Neural progenitor cell (in vitro differentiated cells): ENCODE data around the gene SLC43A2.

Experiments used
- CTCF ChIP-seq: fragments of 200-600 bp; sonication (generic); IDR thresholded peaks from 2 replicates; pipeline ENCODE4 v1.5.1; 2017; ENCODE audit warnings: antibody characterized with exemption, mild to moderate bottlenecking
- EZH2 ChIP-seq: fragments of 200-600 bp; sonication (generic); IDR thresholded peaks from 2 replicates; pipeline ENCODE4 v1.6.1; 2017; ENCODE audit warnings: antibody characterized with exemption, mild to moderate bottlenecking, moderate library complexity
- EZH2phosphoT487 ChIP-seq: fragments of 200-600 bp; sonication (generic); IDR thresholded peaks from 2 replicates; pipeline ENCODE4 v1.6.1; 2017; ENCODE audit warnings: antibody characterized with exemption

GRCh38 chr17:1626333-1626732 is 2.3 kb downstream of the SLC43A2 start:
- no peak for TF ChIP-seq EZH2
- TF ChIP-seq CTCF = no peak
- TF ChIP-seq EZH2phosphoT487 = no peak
